H1 (cell line): ENCODE data around the gene TRIB2. TPM values are rescaled to one million over a fixed set of nuclear protein-coding genes. Genes with fewer than 3 reads are reported as not detected.

Source experiments
- CTCF ChIA-PET: fragments of 300-600 bp; sonication (Branson Sonifier 250); formaldehyde crosslinking; loops from one replicate; lab custom pipeline; 2021; ENCODE audit not compliant: partially characterized antibody; lab: Charles Lee
- POLR2A ChIA-PET: fragments of 300-600 bp; sonication (Branson Sonifier 250); formaldehyde crosslinking; loops from one replicate; lab custom pipeline; 2021; ENCODE audit warnings: inconsistent platforms; ENCODE audit not compliant: partially characterized antibody; lab: Charles Lee
- DNase-seq, 2 experiments: peaks; one replicate each; pipeline versions ENCODE4 v3.0.0 to v3.0.0-alpha.2; 2010 to 2022; ENCODE audit warnings: low spot score in 2 of 2, low read depth in 1 of 2, mixed read lengths in 1 of 2
- FAIRE-seq: peaks from 2 replicates; lab custom pipeline; 2011; peaks lifted over from hg19 to GRCh38; lab: Jason Lieb, UNC
- H2AFZ ChIP-seq: 2 replicates; pipeline ENCODE4 v1.8.1; 2012; ENCODE audit warnings: low read length, inconsistent platforms
- H2AK5ac ChIP-seq: 2 replicates; pipeline ENCODE4 v1.6.1; 2013; ENCODE audit warnings: low read depth, low read length
- H2BK120ac ChIP-seq: replicated peaks from 2 replicates; pipeline ENCODE3; 2013; ENCODE audit warnings: low read depth, low read length, inconsistent platforms
- H2BK12ac ChIP-seq: 2 replicates; pipeline ENCODE4 v1.6.1; 2013; ENCODE audit warnings: low read depth, low read length
- H2BK15ac ChIP-seq: 2 replicates; pipeline ENCODE4 v1.6.1; 2013; ENCODE audit warnings: low read length
- H2BK20ac ChIP-seq: 2 replicates; pipeline ENCODE4 v1.6.1; 2013; ENCODE audit warnings: low read length
- H2BK5ac ChIP-seq: 2 replicates; pipeline ENCODE4 v1.6.1; 2013; ENCODE audit warnings: low read depth, low read length
- H3K14ac ChIP-seq: 2 replicates; pipeline ENCODE4 v1.6.1; 2013; ENCODE audit warnings: inconsistent platforms; ENCODE audit not compliant: insufficient read length
- H3K18ac ChIP-seq: 2 replicates; pipeline ENCODE4 v1.6.1; 2013; ENCODE audit warnings: low read length; ENCODE audit errors: extremely low read depth
- H3K23ac ChIP-seq: 2 replicates; pipeline ENCODE4 v1.6.1; 2013; ENCODE audit warnings: inconsistent platforms; ENCODE audit not compliant: insufficient read length
- H3K23me2 ChIP-seq: 2 replicates; pipeline ENCODE4 v1.6.1; 2013; ENCODE audit warnings: low read depth, low read length
- H3K27ac ChIP-seq: 2 replicates; pipeline ENCODE4 v1.6.1; 2011; ENCODE audit warnings: low read depth, low read length, inconsistent platforms
- H3K27me3 ChIP-seq, 4 experiments: replicated peaks in 1 of 4; 1 replicate in 1 of 4; 2 replicates in 3 of 4; pipeline versions ENCODE4 v1.6.1 to v1.8.1; 2011 to 2013; ENCODE audit warnings: low read length in 3 of 4, mild to moderate bottlenecking in 3 of 4, inconsistent platforms in 2 of 4, mixed read lengths in 2 of 4, moderate library complexity in 1 of 4; ENCODE audit not compliant: control insufficient read depth in 3 of 4, insufficient read depth in 3 of 4; ENCODE audit errors: extremely low read depth in 1 of 4
- H3K36me3 ChIP-seq, 4 experiments: 2 replicates each; pipeline versions ENCODE4 v1.6.1 to v1.8.1; 2011 to 2013; ENCODE audit warnings: mild to moderate bottlenecking in 4 of 4, low read length in 3 of 4, moderate library complexity in 2 of 4, control low read depth in 1 of 4, inconsistent platforms in 1 of 4; ENCODE audit not compliant: insufficient read depth in 4 of 4, control insufficient read depth in 2 of 4
- H3K4ac ChIP-seq: replicated peaks from 2 replicates; pipeline ENCODE3; 2013; ENCODE audit warnings: low read length, low read depth, mixed read lengths, inconsistent platforms; ENCODE audit not compliant: insufficient read length
- H3K4me1 ChIP-seq, 4 experiments: replicated peaks in 1 of 4; 1 replicate in 1 of 4; 2 replicates in 3 of 4; pipeline versions ENCODE4 v1.6.1 to v1.8.1; 2011 to 2013; ENCODE audit warnings: low read length in 3 of 4, inconsistent platforms in 2 of 4, mixed read lengths in 1 of 4; ENCODE audit not compliant: insufficient read depth in 4 of 4, control insufficient read depth in 3 of 4
- H3K4me2 ChIP-seq, 2 experiments: 2 replicates each; pipeline versions ENCODE4 v1.6.1 to v1.8.1; 2011 to 2013; ENCODE audit warnings: low read depth in 2 of 2, low read length in 2 of 2, control low read depth in 1 of 2, inconsistent platforms in 1 of 2, mild to moderate bottlenecking in 1 of 2; ENCODE audit not compliant: insufficient read depth in 1 of 2
- H3K4me3 ChIP-seq, 4 experiments: fragments of 200-600, 300-600 bp in 1 of 4; sonication (generic), shearing (Covaris generic), sonication (Bioruptor Twin) in 1 of 4; 2 replicates each; pipeline versions ENCODE4 v1.5.1 to v1.8.1; 2011 to 2016; ENCODE audit warnings: low read length in 4 of 4, low read depth in 3 of 4, control low read depth in 2 of 4, inconsistent platforms in 2 of 4, mild to moderate bottlenecking in 2 of 4, mixed read lengths in 1 of 4, moderate library complexity in 1 of 4; ENCODE audit not compliant: insufficient read depth in 2 of 4; ENCODE audit errors: extremely low read depth in 1 of 4
- H3K56ac ChIP-seq: replicated peaks from 2 replicates; pipeline ENCODE3; 2013; ENCODE audit warnings: low read depth, mild to moderate bottlenecking, mixed read lengths, low read length, inconsistent platforms; ENCODE audit not compliant: insufficient read length
- H3K79me1 ChIP-seq: 2 replicates; pipeline ENCODE4 v1.6.1; 2013; ENCODE audit warnings: low read depth, low read length, control low read depth
- H3K79me2 ChIP-seq, 2 experiments: 2 replicates each; pipeline versions ENCODE4 v1.6.1 to v1.8.1; 2012 to 2013; ENCODE audit warnings: low read length in 2 of 2, mild to moderate bottlenecking in 2 of 2, inconsistent platforms in 1 of 2; ENCODE audit not compliant: insufficient read depth in 2 of 2, control insufficient read depth in 1 of 2
- H3K9ac ChIP-seq, 4 experiments: replicated peaks in 1 of 4; 1 replicate in 1 of 4; 2 replicates in 3 of 4; pipeline versions ENCODE4 v1.6.1 to v1.8.1; 2011 to 2013; ENCODE audit warnings: low read depth in 3 of 4, low read length in 3 of 4, control low read depth in 2 of 4, mild to moderate bottlenecking in 2 of 4, moderate library complexity in 2 of 4, inconsistent platforms in 1 of 4; ENCODE audit errors: extremely low read depth in 1 of 4
- H3K9me3 ChIP-seq, 2 experiments: 2 replicates each; pipeline versions ENCODE4 v1.6.1 to v1.8.1; 2012 to 2013; ENCODE audit warnings: mild to moderate bottlenecking in 2 of 2, moderate library complexity in 2 of 2, control low read depth in 1 of 2, inconsistent platforms in 1 of 2, low read depth in 1 of 2, low read length in 1 of 2, mixed read lengths in 1 of 2; ENCODE audit not compliant: insufficient read depth in 2 of 2
- H4K20me1 ChIP-seq, 2 experiments: replicated peaks in 1 of 2; 2 replicates each; pipeline versions ENCODE3 to v1.8.1; 2011 to 2013; ENCODE audit warnings: inconsistent platforms in 2 of 2, low read length in 2 of 2, mild to moderate bottlenecking in 1 of 2; ENCODE audit not compliant: insufficient read depth in 2 of 2, control insufficient read depth in 1 of 2
- H4K5ac ChIP-seq: 2 replicates; pipeline ENCODE4 v1.6.1; 2013; ENCODE audit warnings: low read length, low read depth, mixed read lengths, inconsistent platforms; ENCODE audit not compliant: insufficient read length
- H4K8ac ChIP-seq: 2 replicates; pipeline ENCODE4 v1.8.0; 2013; ENCODE audit warnings: mild to moderate bottlenecking, moderate library complexity, low read length, inconsistent platforms; ENCODE audit not compliant: insufficient read depth; ENCODE audit errors: extremely low read depth
- H4K91ac ChIP-seq: replicated peaks from 2 replicates; pipeline ENCODE3; 2013; ENCODE audit warnings: low read length, mixed read lengths, inconsistent platforms; ENCODE audit not compliant: insufficient read length
- RBBP5 ChIP-seq: IDR thresholded peaks from 2 replicates; pipeline ENCODE4 v1.7.1; 2012; ENCODE audit warnings: low read depth, mild to moderate bottlenecking, inconsistent platforms, low read length, moderate library complexity, borderline replicate concordance
- WGBS, 2 experiments: shearing (Covaris generic) in 1 of 2; methylation state at CpG; one replicate each; pipeline versions ENCODE4 v1.1.6 to v1.1.7; 2013 to 2015; ENCODE audit warnings: low lambda C conversion rate in 2 of 2, mixed read lengths in 2 of 2, inconsistent platforms in 1 of 2, low coverage in 1 of 2, missing lambda C conversion rate in 1 of 2; ENCODE audit not compliant: insufficient replicate concordance in 2 of 2, insufficient coverage in 1 of 2, insufficient read length in 1 of 2; ENCODE audit errors: extremely low coverage in 1 of 2, missing lambda C conversion rate in 1 of 2; 5-methylcytosine and 5-hydroxymethylcytosine counted together
- polyA plus RNA-seq, 7 experiments: library from polyadenylated mRNA; depleted of rRNA in 3 of 7; stranded (reverse) in 5 of 7; unstranded in 2 of 7; fragments of >200 nt in 5 of 7; fragments of 200-250 nt in 2 of 7; gene quantifications; 1 replicate in 5 of 7; 2 replicates in 1 of 7; 4 replicates in 1 of 7; pipeline versions ENCODE4 v1.2.1 to v1.2.3, GENCODE V29; 2011 to 2013; ENCODE audit warnings: missing spikeins in 2 of 7, mixed read lengths in 2 of 7
- total RNA-seq: library from RNA; stranded (reverse); fragmentation: NEBNext Ultra II Directional; extraction: Animal tissue kit (Norgen Biotek cat#: 25700); gene quantifications from 2 replicates; pipeline ENCODE4 v1.2.1, GENCODE V29; 2021

TRIB2 gene
- total and polyA plus RNA-seq, 2 of the 8 experiments (the other 6 are each of a cell fraction or from before 2014, with no cell fraction given), result 40.8 to 57.0 TPM

- Histone ChIP-seq H4K20me1 (no peaks in the 10 kb centered on the region), H2AK5ac (no peak overlapping the region), H3K9ac (no peak overlapping the region), H3K9me3 (no peaks in the 10 kb centered on the region), H3K27ac (no peak overlapping the region), H3K4ac (no peak overlapping the region), H2BK20ac (no peak overlapping the region), H3K4me2 (no peak overlapping the region), H2BK5ac (no peak overlapping the region), H3K23me2 (peaks cover 3% of the 10 kb centered on the region; the same call in 1 of the 2 replicates), H3K27me3 (no peaks in the 10 kb centered on the region), H2AFZ (no peak overlapping the region), H4K5ac (no peak overlapping the region), H2BK120ac (no peak overlapping the region), H3K4me3 (no peak overlapping the region), H3K14ac (no peak overlapping the region), H3K79me2 (no peaks in the 10 kb centered on the region), H2BK15ac (no peak overlapping the region), H4K8ac (no peak overlapping the region), H3K36me3 (no peaks in the 10 kb centered on the region), H4K91ac (no peak overlapping the region), H3K4me1 (peaks cover 0 to 10% (median 1%) of the 10 kb centered on the region in 4 experiments; a peak in 4 of 7 replicates), H2BK12ac (no peak overlapping the region), H3K79me1 (no peaks in the 10 kb centered on the region), H3K56ac (no peak overlapping the region), H3K18ac (no peak overlapping the region), H3K23ac (no peak overlapping the region)
- WGBS, 2 experiments, result 89% methylated on average over 1 of the region's 1 CpG; no CpG with 5 or more reads in 1 of the 2 experiments
- CTCF ChIA-PET, result interaction anchor here (1.3 kb wide), 2 partner anchors 9 to 12 kb away, joined by 3 to 5 read pairs; no protein-coding TSS in a partner anchor
- no peak for DNase-seq
- POLR2A ChIA-PET, result interaction anchor here (0.9 kb wide), 1 partner anchor 9 kb away, joined by 3 read pairs; no protein-coding TSS in a partner anchor
- FAIRE-seq, result no peak
- TF ChIP-seq RBBP5, result no peak
Observed at GRCh38 chr2:12711339-12711738, 5.4 kb upstream of the TRIB2 start.
